MM.1S (cell line): ENCODE data around the gene UPK3B.
"Not testable (repeated sequence)": the region's sequence is repeated elsewhere in the genome, so short reads cannot be mapped to it uniquely, and the experiment has no call there.

ENCODE experiments used
- DNase-seq: peaks from one replicate; pipeline ENCODE4 v3.0.0-alpha.2; 2015
- H2AFZ ChIP-seq: fragments of 300-600 bp; sonication (generic); 2 replicates; pipeline ENCODE4 v1.6.0; 2016; ENCODE audit warnings: antibody characterized with exemption, low read length
- H3F3A ChIP-seq: fragments of 300-600 bp; sonication (generic); 2 replicates; pipeline ENCODE4 v1.6.1; 2016; ENCODE audit warnings: mild to moderate bottlenecking, antibody characterized with exemption, low read length, moderate library complexity, mixed read lengths; ENCODE audit not compliant: insufficient read depth
- H3K27ac ChIP-seq: fragments of 300-600 bp; sonication (generic); 2 replicates; pipeline ENCODE4 v1.5.1; 2016; ENCODE audit warnings: mild to moderate bottlenecking, low read length
- H3K27me3 ChIP-seq: fragments of 300-600 bp; sonication (generic); replicated peaks from 2 replicates; pipeline ENCODE4 v1.6.0; 2016; ENCODE audit warnings: low read length; ENCODE audit not compliant: insufficient read depth
- H3K36me3 ChIP-seq: fragments of 300-600 bp; sonication (generic); replicated peaks from 2 replicates; pipeline ENCODE4 v1.6.1; 2016; ENCODE audit warnings: mild to moderate bottlenecking, low read length, mixed read lengths; ENCODE audit not compliant: insufficient read depth
- H3K4me1 ChIP-seq: fragments of 300-600 bp; sonication (generic); 2 replicates; pipeline ENCODE4 v1.6.1; 2016; ENCODE audit warnings: low read length, mixed read lengths
- H3K4me2 ChIP-seq: fragments of 300-600 bp; sonication (generic); 2 replicates; pipeline ENCODE4 v1.6.0; 2016; ENCODE audit warnings: low read depth, low read length
- H3K4me3 ChIP-seq: fragments of 300-600 bp; sonication (generic); 2 replicates; pipeline ENCODE4 v1.5.1; 2016; ENCODE audit warnings: low read length, mixed read lengths
- H3K79me2 ChIP-seq: fragments of 300-600 bp; sonication (generic); 2 replicates; pipeline ENCODE4 v1.6.1; 2016; ENCODE audit warnings: mixed run types, low read length, mixed read lengths
- H3K9ac ChIP-seq: fragments of 300-600 bp; sonication (generic); 2 replicates; pipeline ENCODE4 v1.6.1; 2016; ENCODE audit warnings: low read length, mixed read lengths
- H3K9me2 ChIP-seq: fragments of 300-600 bp; sonication (generic); replicated peaks from 2 replicates; pipeline ENCODE4 v1.6.1; 2016; ENCODE audit warnings: mild to moderate bottlenecking, low read length, mixed read lengths; ENCODE audit not compliant: insufficient read depth
- H3K9me3 ChIP-seq: fragments of 300-600 bp; sonication (generic); replicated peaks from 2 replicates; pipeline ENCODE4 v1.6.1; 2016; ENCODE audit warnings: mild to moderate bottlenecking, low read length, mixed read lengths; ENCODE audit not compliant: insufficient read depth
- H4K20me1 ChIP-seq: fragments of 300-600 bp; sonication (generic); 2 replicates; pipeline ENCODE4 v1.6.1; 2016; ENCODE audit warnings: mild to moderate bottlenecking, low read length, moderate library complexity, mixed read lengths; ENCODE audit not compliant: insufficient read depth

UPK3B gene

DNA sequence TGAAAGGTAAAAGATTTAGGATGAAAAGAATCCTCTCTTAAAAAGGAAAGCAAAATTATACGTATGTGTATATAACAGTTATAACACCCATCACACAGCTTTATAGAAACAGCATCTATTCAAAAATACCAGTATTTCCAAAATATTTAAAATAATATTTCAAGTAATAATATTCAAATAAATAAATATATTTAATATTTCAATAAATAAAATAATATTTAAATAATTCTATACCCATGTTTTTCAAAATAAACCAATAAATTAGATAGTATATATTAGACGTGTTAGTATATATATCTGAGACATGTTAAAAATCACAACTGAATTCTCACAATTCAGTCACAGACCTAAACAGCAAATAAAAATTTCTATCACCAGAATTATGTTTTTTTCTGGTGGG lies 21.3 kb downstream of the UPK3B start:
- H4K20me1 ChIP-seq, H3K4me1 ChIP-seq, H3K9ac ChIP-seq, H3K4me3 ChIP-seq, H3K27ac ChIP-seq, H3K27me3 ChIP-seq, H3K9me3 ChIP-seq, H3K79me2 ChIP-seq, H3K4me2 ChIP-seq, H3K36me3 ChIP-seq, H3K9me2 ChIP-seq, DNase-seq, H2AFZ ChIP-seq, H3F3A ChIP-seq: not testable (repeated sequence)

DNA sequence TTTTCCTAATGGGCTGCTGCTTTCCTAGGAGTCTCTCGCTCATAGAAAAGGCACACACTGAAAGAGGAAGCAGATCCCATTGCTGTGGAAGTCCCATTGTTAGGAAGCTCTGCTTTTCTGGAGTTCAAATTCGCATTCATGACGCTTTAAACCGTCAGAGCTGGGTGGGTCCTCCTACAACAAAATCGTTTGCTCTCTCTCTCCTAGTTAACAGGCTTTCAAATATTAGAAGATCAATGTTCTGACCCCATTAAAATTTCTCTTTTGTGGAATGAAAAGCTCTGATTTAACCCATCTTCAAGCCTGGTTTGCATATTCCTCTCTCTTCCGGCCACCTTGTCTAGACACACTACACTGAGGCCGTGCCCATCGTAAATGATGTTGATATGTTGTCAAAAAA lies 32.8 kb downstream of the UPK3B start, which contains the start of gene SPDYE16:
TSS of gene SPDYE16 (minus strand) at position 101 of the 400 bp plus-strand sequence. CDS start 1,838 bp downstream, outside the sequence.
- not testable (repeated sequence) for H4K20me1 ChIP-seq, H3K9me3 ChIP-seq, H3K9me2 ChIP-seq, H3K27me3 ChIP-seq, H3K9ac ChIP-seq, H3K79me2 ChIP-seq, H3K4me3 ChIP-seq, H3K4me2 ChIP-seq, H3K36me3 ChIP-seq, H3F3A ChIP-seq, H3K27ac ChIP-seq, H3K4me1 ChIP-seq, DNase-seq, H2AFZ ChIP-seq

DNA sequence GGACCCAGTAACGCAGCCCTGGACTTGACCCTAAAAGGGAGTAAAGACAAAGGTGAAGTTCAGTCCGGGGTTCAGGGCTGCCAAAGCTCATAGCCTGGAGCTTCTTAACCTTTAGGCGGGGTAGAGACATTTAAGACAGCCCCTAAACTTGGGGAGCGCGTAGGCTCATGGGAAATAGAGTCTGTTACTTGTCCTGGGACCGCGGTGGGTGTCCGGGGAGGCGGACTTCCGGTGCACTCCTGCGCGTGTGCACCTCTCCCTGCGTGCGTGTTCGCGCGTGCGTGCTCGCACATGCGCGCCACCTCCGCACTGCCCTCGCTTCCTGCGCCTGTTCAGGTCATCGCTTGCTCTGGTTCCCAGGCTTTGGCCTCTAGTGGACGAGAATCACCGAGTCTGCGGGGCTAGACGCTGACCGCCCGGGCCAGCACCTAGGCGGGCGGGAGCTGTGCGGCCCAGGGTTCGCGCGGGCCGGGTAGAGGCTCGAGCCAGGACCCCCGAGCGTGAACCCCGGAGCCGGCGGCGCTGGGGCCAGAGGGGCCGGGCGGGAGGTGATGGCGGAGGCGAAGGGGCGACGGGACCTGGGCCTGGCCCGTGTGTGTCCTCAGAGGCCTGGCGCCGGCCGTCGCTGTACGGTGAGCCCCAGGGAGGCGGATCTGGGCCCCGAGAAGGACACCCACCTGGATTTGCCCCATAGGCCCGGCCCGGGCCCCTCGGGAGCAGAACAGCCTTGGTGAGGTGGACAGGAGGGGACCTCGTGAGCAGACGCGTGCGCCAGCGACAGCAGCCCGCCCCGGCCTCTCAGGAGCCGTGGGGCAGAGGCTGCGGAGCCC lies 38.9 kb downstream of the UPK3B start:
- H3K9me2 ChIP-seq, H4K20me1 ChIP-seq, H3K4me1 ChIP-seq, H3K36me3 ChIP-seq, H3K27me3 ChIP-seq, H3K9me3 ChIP-seq, H3F3A ChIP-seq: not testable (repeated sequence)
- Histone ChIP-seq H3K79me2 (peaks cover 17% of the 10 kb centered on the region), H3K9ac (peak overlapping the region; percentile 83), H2AFZ (peak overlapping the region; percentile 70), H3K27ac (peak overlapping the region; percentile 16; the same call in 1 of the 2 replicates), H3K4me2 (peak overlapping the region; percentile 62; the same call in 1 of the 2 replicates), H3K4me3 (peak overlapping the region; percentile 79)
- peak; percentile 95 for DNase-seq

DNA sequence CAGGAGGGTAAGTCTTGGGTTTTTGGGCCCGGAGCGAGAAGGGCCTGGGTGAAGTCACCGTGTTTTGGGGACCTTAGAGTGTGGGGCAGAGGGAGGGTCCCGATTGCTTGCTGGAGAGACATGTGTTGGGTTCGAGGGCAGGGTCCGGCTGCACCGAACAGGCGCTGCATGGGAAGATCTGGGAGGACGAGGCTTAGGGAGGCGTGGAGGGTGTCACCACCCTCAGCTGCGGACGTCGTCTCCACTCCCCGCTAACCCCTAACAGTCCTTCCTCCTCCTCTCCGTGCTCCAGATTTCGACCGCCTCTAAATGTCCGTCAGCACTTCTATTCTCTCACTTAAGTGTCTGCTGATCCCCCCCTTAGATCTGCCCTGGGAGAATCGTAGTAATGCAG lies 39.5 kb downstream of the UPK3B start:
- H3K36me3 ChIP-seq, H3K9me2 ChIP-seq, H3K27me3 ChIP-seq, H3F3A ChIP-seq, H3K9me3 ChIP-seq, H3K4me1 ChIP-seq, H4K20me1 ChIP-seq: not testable (repeated sequence)
- Histone ChIP-seq H3K79me2 (peaks cover 17% of the 10 kb centered on the region), H3K9ac (peak overlapping the region; percentile 83), H3K4me3 (peak overlapping the region; percentile 79), H3K27ac (peak overlapping the region; percentile 16; the same call in 1 of the 2 replicates), H2AFZ (peak overlapping the region; percentile 70; the same call in 1 of the 2 replicates), H3K4me2 (peak overlapping the region; percentile 62; the same call in 1 of the 2 replicates)
- peak; percentile 6 for DNase-seq

DNA sequence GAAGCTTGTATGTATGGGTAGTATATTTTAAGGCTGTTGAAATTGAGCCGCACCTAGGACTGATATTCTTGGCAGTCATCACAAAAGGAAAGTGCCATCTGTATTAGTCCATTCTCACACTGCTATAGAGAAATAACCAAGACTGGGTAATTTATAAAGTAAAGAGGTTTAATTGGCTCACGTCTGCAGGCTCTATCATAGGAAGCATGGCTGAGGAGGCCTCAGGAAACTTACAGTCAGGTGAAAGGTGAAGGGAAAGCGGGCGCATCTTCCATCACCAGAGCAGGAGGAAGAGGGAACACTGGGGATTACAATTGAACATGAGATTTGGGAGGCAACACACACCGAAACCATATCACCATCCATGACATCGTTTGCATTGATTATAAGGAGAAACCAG lies 41.6 kb downstream of the UPK3B start:
- not testable (repeated sequence) for H3K36me3 ChIP-seq, H3K9me2 ChIP-seq, H3K9me3 ChIP-seq, H3K9ac ChIP-seq, H3K4me2 ChIP-seq, H4K20me1 ChIP-seq, H3K27me3 ChIP-seq, DNase-seq, H2AFZ ChIP-seq, H3K4me3 ChIP-seq, H3K27ac ChIP-seq, H3K4me1 ChIP-seq, H3F3A ChIP-seq
- H3K79me2 ChIP-seq = peaks cover 17% of the 10 kb centered on the region

DNA sequence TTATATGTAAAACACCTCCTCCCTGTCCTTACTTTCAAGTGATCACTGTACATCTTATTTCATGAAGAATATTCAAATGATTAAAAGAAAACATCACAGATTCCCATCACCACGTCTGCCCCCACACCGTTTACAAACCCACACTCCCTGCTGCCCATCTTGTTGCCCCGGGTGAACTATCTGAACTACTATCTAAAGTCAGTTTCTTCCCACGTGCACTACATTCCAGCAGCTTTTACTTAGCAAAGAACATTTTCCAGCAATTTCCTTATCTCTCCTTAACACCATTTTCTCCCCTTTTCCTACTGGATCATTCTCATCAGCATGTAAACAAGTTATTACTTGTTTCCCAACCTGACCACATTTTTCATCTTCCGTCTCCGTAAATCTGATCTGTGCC lies 49.3 kb downstream of the UPK3B start:
- not testable (repeated sequence) for H3K79me2 ChIP-seq, H3K9me3 ChIP-seq, H3K9ac ChIP-seq, H3K27ac ChIP-seq, H2AFZ ChIP-seq, H3K4me3 ChIP-seq, H3K4me1 ChIP-seq, H3K9me2 ChIP-seq, H3K4me2 ChIP-seq, H3K36me3 ChIP-seq, H3K27me3 ChIP-seq, DNase-seq, H3F3A ChIP-seq, H4K20me1 ChIP-seq

DNA sequence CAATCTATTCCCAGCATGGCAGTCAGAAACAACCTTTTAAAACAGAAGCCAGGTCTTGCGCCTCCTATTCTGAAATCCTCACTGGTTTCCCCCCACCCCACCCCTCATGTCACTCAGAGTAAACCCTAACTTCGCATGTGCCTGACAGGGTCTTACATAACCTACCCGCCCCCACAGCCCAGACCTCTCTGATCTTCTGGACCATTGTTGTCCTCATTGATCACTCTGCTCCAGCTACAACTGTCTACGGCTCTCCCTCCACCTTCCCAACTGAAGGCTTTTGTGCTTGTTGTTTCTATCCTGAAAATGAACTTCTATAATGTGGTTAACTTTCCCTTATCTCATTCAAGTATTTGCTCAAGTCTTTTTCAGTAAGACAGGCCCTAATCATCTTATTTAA lies 49.8 kb downstream of the UPK3B start:
- not testable (repeated sequence) for H2AFZ ChIP-seq, H3K4me3 ChIP-seq, H3K27me3 ChIP-seq, H3K4me1 ChIP-seq, H3F3A ChIP-seq, H3K9me3 ChIP-seq, H3K4me2 ChIP-seq, H3K27ac ChIP-seq, DNase-seq, H3K9ac ChIP-seq, H3K9me2 ChIP-seq, H3K79me2 ChIP-seq, H3K36me3 ChIP-seq, H4K20me1 ChIP-seq

DNA sequence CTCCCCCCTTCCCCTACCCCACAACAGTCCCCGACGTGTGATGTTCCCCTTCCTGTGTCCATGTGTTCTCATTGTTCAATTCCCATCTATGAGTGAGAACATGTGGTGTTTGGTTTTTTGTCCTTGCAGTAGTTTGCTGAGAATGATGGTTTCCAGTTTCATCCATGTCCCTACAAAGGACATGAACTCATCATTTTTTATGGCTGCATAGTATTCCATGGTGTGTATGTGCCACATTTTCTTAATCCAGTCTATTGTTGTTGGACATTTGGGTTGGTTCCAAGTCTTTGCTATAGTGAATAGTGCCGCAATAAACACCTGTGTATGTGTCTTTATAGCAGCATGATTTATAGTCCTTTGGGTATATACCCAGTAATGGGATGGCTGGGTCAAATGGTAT lies 51.0 kb downstream of the UPK3B start:
- not testable (repeated sequence) for H3K79me2 ChIP-seq

More for the DNA sequence above, 51.0 kb downstream of the UPK3B start:
- H3K4me3 ChIP-seq, H3F3A ChIP-seq, H3K9me3 ChIP-seq, H4K20me1 ChIP-seq, DNase-seq, H3K36me3 ChIP-seq, H2AFZ ChIP-seq, H3K4me1 ChIP-seq, H3K4me2 ChIP-seq, H3K27ac ChIP-seq, H3K9me2 ChIP-seq, H3K27me3 ChIP-seq, H3K9ac ChIP-seq: not testable (repeated sequence)
